GM12872 (cell line): Measurements from ENCODE around the gene CTSF.

Experiments used
- CTCF ChIP-seq: IDR thresholded peaks from 3 replicates; pipeline ENCODE4 v1.5.1; 2011; ENCODE audit warnings: low read depth, mild to moderate bottlenecking, low read length, moderate library complexity; ENCODE audit not compliant: insufficient read depth

CTSF gene

GRCh38 chr11:66607126-66607834 is 38.9 kb upstream of the CTSF start:
- no peak for TF ChIP-seq CTCF

GRCh38 chr11:66604155-66604554 is 35.7 kb upstream of the CTSF start:
- no peak for TF ChIP-seq CTCF

GRCh38 chr11:66603072-66603471 is 34.7 kb upstream of the CTSF start:
- TF ChIP-seq CTCF, result no peak

- TF ChIP-seq CTCF, result no peak
Measured at GRCh38 chr11:66600631-66601233, 32.3 kb upstream of the CTSF start.

- no peak for TF ChIP-seq CTCF
Measured at GRCh38 chr11:66600219-66600618, 31.8 kb upstream of the CTSF start.

GRCh38 chr11:66598993-66599392 is 30.6 kb upstream of the CTSF start:
- no peak for TF ChIP-seq CTCF

GRCh38 chr11:66595245-66595904 is 27.0 kb upstream of the CTSF start:
- TF ChIP-seq CTCF, result no peak
